Mesenchymal stem cell (in vitro differentiated cells and primary cell): ENCODE measurements around the gene EPS8L1.

Experiments
- DNase-seq: peaks from one replicate; pipeline ENCODE4 v3.0.0-alpha.2; 2013
- H2AFZ ChIP-seq: one replicate; pipeline ENCODE4 v1.6.1; 2013; ENCODE audit warnings: low read depth, mild to moderate bottlenecking, control low read depth, inconsistent platforms, low read length, moderate library complexity
- H2AK5ac ChIP-seq: 2 replicates; pipeline ENCODE4 v1.6.1; 2013; ENCODE audit warnings: low read length, moderate library complexity, mild to moderate bottlenecking, inconsistent platforms; ENCODE audit not compliant: severe bottlenecking
- H2BK120ac ChIP-seq: one replicate; pipeline ENCODE4 v1.6.1; 2013; ENCODE audit warnings: low read depth, mild to moderate bottlenecking, inconsistent platforms, low read length, moderate library complexity
- H2BK12ac ChIP-seq, 2 experiments: one replicate each; pipeline ENCODE4 v1.6.1; 2013; ENCODE audit warnings: inconsistent platforms in 2 of 2, low read length in 2 of 2, mild to moderate bottlenecking in 2 of 2, moderate library complexity in 2 of 2, control low read depth in 1 of 2
- H2BK15ac ChIP-seq: one replicate; pipeline ENCODE4 v1.6.1; 2013; ENCODE audit warnings: mild to moderate bottlenecking, low read depth, inconsistent platforms; ENCODE audit not compliant: poor library complexity, severe bottlenecking
- H2BK5ac ChIP-seq: 2 replicates; pipeline ENCODE4 v1.6.1; 2013; ENCODE audit warnings: low read depth, mild to moderate bottlenecking, low read length, control low read depth, inconsistent platforms; ENCODE audit not compliant: poor library complexity, severe bottlenecking
- H3K14ac ChIP-seq, 2 experiments: one replicate each; pipeline ENCODE4 v1.6.1; 2013; ENCODE audit warnings: inconsistent platforms in 2 of 2, low read length in 2 of 2, control low read depth in 1 of 2, mild to moderate bottlenecking in 1 of 2, moderate library complexity in 1 of 2
- H3K18ac ChIP-seq, 2 experiments: one replicate each; pipeline ENCODE4 v1.6.1; 2013; ENCODE audit warnings: inconsistent platforms in 2 of 2, low read length in 2 of 2, control low read depth in 1 of 2, low read depth in 1 of 2, mild to moderate bottlenecking in 1 of 2
- H3K23ac ChIP-seq, 2 experiments: one replicate each; pipeline ENCODE4 v1.6.1; 2013; ENCODE audit warnings: inconsistent platforms in 2 of 2, low read length in 2 of 2, mild to moderate bottlenecking in 2 of 2, moderate library complexity in 2 of 2, control low read depth in 1 of 2
- H3K27ac ChIP-seq: 2 replicates; pipeline ENCODE4 v1.5.1; 2013; ENCODE audit warnings: mild to moderate bottlenecking, moderate library complexity, low read length, control low read depth, inconsistent platforms; ENCODE audit not compliant: poor library complexity, severe bottlenecking
- H3K27me3 ChIP-seq, 2 experiments: 2 replicates each; pipeline versions ENCODE4 v1.6.1 to v1.7.0; 2013; ENCODE audit warnings: low read length in 2 of 2, mild to moderate bottlenecking in 2 of 2, moderate library complexity in 2 of 2, control low read depth in 1 of 2, inconsistent platforms in 1 of 2; ENCODE audit not compliant: control insufficient read depth in 1 of 2, insufficient read depth in 1 of 2
- H3K36me3 ChIP-seq, 2 experiments: 2 replicates each; pipeline versions ENCODE4 v1.6.1 to v1.7.0; 2013; ENCODE audit warnings: low read length in 2 of 2, control low read depth in 1 of 2, inconsistent platforms in 1 of 2, low read depth in 1 of 2, mild to moderate bottlenecking in 1 of 2; ENCODE audit not compliant: insufficient read depth in 2 of 2, control insufficient read depth in 1 of 2
- H3K4ac ChIP-seq, 2 experiments: one replicate each; pipeline ENCODE4 v1.6.1; 2013; ENCODE audit warnings: inconsistent platforms in 2 of 2, low read length in 2 of 2, mild to moderate bottlenecking in 2 of 2, moderate library complexity in 2 of 2, control low read depth in 1 of 2, low read depth in 1 of 2
- H3K4me1 ChIP-seq: 2 replicates; pipeline ENCODE4 v1.6.1; 2013; ENCODE audit warnings: low read depth, low read length, control low read depth; ENCODE audit not compliant: control insufficient read depth, insufficient read depth
- H3K4me2 ChIP-seq: 2 replicates; pipeline ENCODE4 v1.6.1; 2013; ENCODE audit warnings: low read length, mild to moderate bottlenecking, inconsistent platforms; ENCODE audit not compliant: poor library complexity, severe bottlenecking
- H3K4me3 ChIP-seq, 2 experiments: 2 replicates each; pipeline versions ENCODE4 v1.5.1 to v1.7.0; 2013; ENCODE audit warnings: low read length in 2 of 2, mild to moderate bottlenecking in 2 of 2, control low read depth in 1 of 2, low read depth in 1 of 2; ENCODE audit not compliant: insufficient read depth in 1 of 2
- H3K79me1 ChIP-seq: replicated peaks from 2 replicates; pipeline ENCODE4 v1.6.1; 2013; ENCODE audit warnings: mild to moderate bottlenecking, control low read depth, low read length, inconsistent platforms; ENCODE audit not compliant: poor library complexity, severe bottlenecking
- H3K9ac ChIP-seq: 2 replicates; pipeline ENCODE4 v1.7.0; 2013; ENCODE audit warnings: mild to moderate bottlenecking, low read length, moderate library complexity
- H3K9me3 ChIP-seq: 2 replicates; pipeline ENCODE4 v1.7.0; 2013; ENCODE audit warnings: mild to moderate bottlenecking, low read length; ENCODE audit not compliant: control insufficient read depth
- H4K8ac ChIP-seq: one replicate; pipeline ENCODE4 v1.6.1; 2013; ENCODE audit warnings: inconsistent platforms, mild to moderate bottlenecking, low read length, moderate library complexity
- H4K91ac ChIP-seq: one replicate; pipeline ENCODE4 v1.6.1; 2013; ENCODE audit warnings: mild to moderate bottlenecking, low read length, inconsistent platforms
- WGBS: methylation state at CpG from one replicate; pipeline ENCODE4 v1.1.7; 2013; ENCODE audit warnings: mixed read lengths; 5-methylcytosine and 5-hydroxymethylcytosine counted together

The EPS8L1 gene

DNA sequence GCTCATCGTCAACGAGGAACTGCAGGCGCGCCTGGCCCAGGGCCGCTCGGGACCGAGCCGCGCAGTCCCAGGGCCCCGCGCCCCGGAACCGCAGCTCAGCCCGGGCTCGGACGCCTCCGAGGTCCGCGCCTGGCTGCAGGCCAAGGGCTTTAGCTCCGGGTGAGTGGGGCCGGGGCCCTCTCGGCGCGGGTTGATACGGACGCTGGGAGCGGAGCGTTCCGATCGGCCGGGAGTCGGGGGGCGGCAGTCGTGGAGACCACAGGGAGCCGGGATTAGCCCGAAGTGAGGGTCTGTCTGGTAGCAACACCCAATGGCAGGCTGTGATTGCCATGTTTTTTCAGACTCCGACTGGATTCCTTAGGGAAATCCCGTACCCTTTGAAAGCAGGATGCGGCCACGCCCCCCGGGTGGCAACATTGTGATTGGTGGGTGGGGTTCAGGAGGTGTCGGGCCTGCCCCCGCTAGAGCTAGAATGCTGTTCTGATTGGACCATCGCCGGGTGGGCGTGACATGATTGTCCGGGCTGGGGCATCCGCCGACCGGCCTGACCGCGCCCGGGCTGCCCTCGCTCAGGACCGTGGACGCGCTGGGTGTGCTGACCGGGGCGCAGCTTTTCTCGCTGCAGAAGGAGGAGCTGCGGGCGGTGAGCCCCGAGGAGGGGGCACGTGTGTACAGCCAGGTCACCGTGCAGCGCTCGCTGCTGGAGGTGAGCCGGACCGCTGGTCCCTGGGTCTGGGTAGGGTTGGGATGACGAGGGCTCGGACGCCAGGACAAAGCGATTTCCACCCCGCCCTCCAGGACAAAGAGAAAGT is 11.3 kb downstream of the EPS8L1 start:
- H3K36me3 ChIP-seq = peaks cover 20 to 29% of the 10 kb centered on the region in 2 experiments
- H3K9me3 ChIP-seq = no peaks in the 10 kb centered on the region
- no peak overlapping the region for H3K27ac ChIP-seq
- H3K4me1 ChIP-seq = peaks cover 34% of the 10 kb centered on the region
- peak overlapping the region in 1 of 2 experiments; percentile 9 for H3K23ac ChIP-seq
- H3K4ac ChIP-seq = no peak overlapping the region
- no peak overlapping the region for H2BK15ac ChIP-seq
- 2% methylated on average over 73 of the region's 74 CpGs for WGBS
- peak overlapping the region; percentile 99 for H3K4me2 ChIP-seq
- H3K14ac ChIP-seq = peak overlapping the region in 1 of 2 experiments; percentile 14
- H2BK12ac ChIP-seq = peak overlapping the region in 1 of 2 experiments; percentile 25
- H2AFZ ChIP-seq = no peak overlapping the region
- no peak overlapping the region for H4K91ac ChIP-seq
- no peak overlapping the region for H2BK120ac ChIP-seq
- H3K18ac ChIP-seq = peak overlapping the region in 1 of 2 experiments; percentile 41
- H4K8ac ChIP-seq = no peak overlapping the region
- no peak overlapping the region for H2AK5ac ChIP-seq
- peak; percentile 97 for DNase-seq
- H3K4me3 ChIP-seq = peak overlapping the region; percentile 61 to 77
- H3K27me3 ChIP-seq = peaks cover 45 to 49% of the 10 kb centered on the region in 2 experiments
- peaks cover 2% of the 10 kb centered on the region for H3K79me1 ChIP-seq
- no peak overlapping the region for H2BK5ac ChIP-seq
- H3K9ac ChIP-seq = peak overlapping the region; percentile 64

DNA sequence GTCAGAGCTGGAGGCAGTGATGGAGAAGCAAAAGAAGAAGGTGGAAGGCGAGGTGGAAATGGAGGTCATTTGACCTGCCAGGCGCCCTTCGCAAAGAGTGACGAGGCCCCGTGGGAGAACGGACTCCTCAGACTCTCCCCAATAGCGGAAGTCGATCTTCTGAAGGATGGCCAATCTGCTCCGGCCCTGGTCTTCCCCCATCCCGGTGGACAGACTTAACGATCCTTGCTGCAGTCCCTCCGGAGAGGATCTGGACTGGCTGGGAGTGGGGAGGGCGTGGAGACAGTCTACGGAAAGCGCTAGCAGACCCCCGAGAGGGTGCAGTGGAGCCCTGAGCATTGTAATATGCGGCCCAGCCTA is 11.9 kb downstream of the EPS8L1 start:
- H3K18ac ChIP-seq = no peak overlapping the region
- no peak overlapping the region for H2BK120ac ChIP-seq
- H3K27ac ChIP-seq = no peak overlapping the region
- H3K27me3 ChIP-seq = peaks cover 39 to 43% of the 10 kb centered on the region in 2 experiments
- no peak overlapping the region for H3K4ac ChIP-seq
- no peak overlapping the region for H4K8ac ChIP-seq
- no peak overlapping the region for H2AFZ ChIP-seq
- H3K79me1 ChIP-seq = peaks cover 2% of the 10 kb centered on the region
- H3K4me1 ChIP-seq = peaks cover 32% of the 10 kb centered on the region
- H3K4me2 ChIP-seq = peak overlapping the region; percentile 99
- DNase-seq = no peak
- no peak overlapping the region for H2AK5ac ChIP-seq
- WGBS = 31% methylated on average over 17 of the region's 17 CpGs
- no peak overlapping the region for H2BK5ac ChIP-seq
- peak overlapping the region; percentile 64 for H3K9ac ChIP-seq
- H3K4me3 ChIP-seq = peak overlapping the region; percentile 61 to 77
- peak overlapping the region in 1 of 2 experiments; percentile 25 for H2BK12ac ChIP-seq
- H3K36me3 ChIP-seq = peaks cover 20 to 35% of the 10 kb centered on the region in 2 experiments
- H3K9me3 ChIP-seq = no peaks in the 10 kb centered on the region
- peak overlapping the region in 1 of 2 experiments; percentile 23 for H3K23ac ChIP-seq
- no peak overlapping the region for H4K91ac ChIP-seq
- peak overlapping the region in 1 of 2 experiments; percentile 13 for H3K14ac ChIP-seq
- no peak overlapping the region for H2BK15ac ChIP-seq

GRCh38 chr19:55088021-55088451 is 12.4 kb downstream of the EPS8L1 start:
- Histone ChIP-seq H2AFZ (no peak overlapping the region), H3K4me2 (no peak overlapping the region), H4K8ac (no peak overlapping the region), H2BK5ac (no peak overlapping the region), H2BK120ac (no peak overlapping the region), H3K27me3 (peaks cover 34 to 38% of the 10 kb centered on the region in 2 experiments), H2AK5ac (no peak overlapping the region), H3K79me1 (peaks cover 5% of the 10 kb centered on the region), H4K91ac (no peak overlapping the region), H3K4me1 (peaks cover 32% of the 10 kb centered on the region), H3K4me3 (peak overlapping the region in 1 of 2 experiments; percentile 77), H3K4ac (peak overlapping the region in 1 of 2 experiments; percentile 35), H3K23ac (no peak overlapping the region), H3K18ac (no peak overlapping the region), H3K9ac (peak overlapping the region; percentile 64), H2BK15ac (no peak overlapping the region), H3K14ac (peak overlapping the region in 1 of 2 experiments; percentile 41), H3K9me3 (no peaks in the 10 kb centered on the region), H3K27ac (no peak overlapping the region), H3K36me3 (peaks cover 20 to 40% of the 10 kb centered on the region in 2 experiments), H2BK12ac (peak overlapping the region in 1 of 2 experiments; percentile 10)
- WGBS = 78% methylated on average over 12 of the region's 12 CpGs
- DNase-seq = no peak

DNA sequence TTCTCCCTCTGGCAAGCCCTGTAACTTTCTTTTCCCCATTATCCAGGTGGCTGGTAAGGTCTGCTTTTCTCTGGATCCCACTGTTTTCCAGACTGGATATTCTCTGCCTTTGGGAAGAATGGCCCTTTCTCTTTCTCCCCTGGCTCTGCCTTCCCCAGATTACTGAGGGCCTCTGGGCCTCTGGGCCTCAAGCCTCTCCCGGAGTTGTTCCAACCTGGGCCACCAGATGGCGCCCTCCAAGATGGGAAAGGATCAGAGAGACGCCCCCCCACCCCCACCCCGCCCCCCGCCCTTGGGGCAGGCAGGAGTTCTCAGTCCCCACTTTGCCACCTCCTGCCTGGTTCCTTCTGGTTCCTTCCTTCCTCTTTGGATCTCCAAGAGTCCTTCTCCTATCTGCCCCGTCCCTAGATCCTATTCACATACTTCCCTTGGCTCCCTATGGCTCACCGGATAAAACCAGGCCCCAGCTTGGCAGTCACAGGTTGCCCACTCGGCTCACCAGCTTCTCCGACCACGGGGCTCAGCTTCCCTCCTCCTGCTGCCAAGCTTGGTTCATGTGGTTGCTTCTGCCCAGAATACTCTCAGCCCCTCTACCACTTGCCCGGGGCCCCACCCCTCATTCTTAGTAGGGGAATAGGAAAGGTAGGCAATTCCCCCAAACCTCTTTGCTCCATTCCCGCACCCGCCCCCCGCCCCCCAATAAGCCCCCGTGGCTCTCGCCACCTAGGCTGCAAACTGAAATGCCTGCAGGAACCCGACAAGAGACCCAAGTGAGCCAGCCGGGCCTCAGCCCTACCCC is 13.1 kb downstream of the EPS8L1 start:
- no peak overlapping the region for H3K23ac ChIP-seq
- H2BK120ac ChIP-seq = no peak overlapping the region
- no peak overlapping the region for H3K27ac ChIP-seq
- H3K4me3 ChIP-seq = no peak overlapping the region
- H2AK5ac ChIP-seq = no peak overlapping the region
- peaks cover 32% of the 10 kb centered on the region for H3K4me1 ChIP-seq
- peak overlapping the region; percentile 50 for H3K9ac ChIP-seq
- no peak overlapping the region for H3K4ac ChIP-seq
- peaks cover 5% of the 10 kb centered on the region for H3K79me1 ChIP-seq
- H2BK5ac ChIP-seq = no peak overlapping the region
- no peak overlapping the region for H2BK15ac ChIP-seq
- no peaks in the 10 kb centered on the region for H3K9me3 ChIP-seq
- H4K91ac ChIP-seq = no peak overlapping the region
- no peak overlapping the region for H2BK12ac ChIP-seq
- peaks cover 27 to 32% of the 10 kb centered on the region in 2 experiments for H3K27me3 ChIP-seq
- no peak overlapping the region for H3K14ac ChIP-seq
- H4K8ac ChIP-seq = no peak overlapping the region
- H2AFZ ChIP-seq = no peak overlapping the region
- peaks cover 20 to 41% of the 10 kb centered on the region in 2 experiments for H3K36me3 ChIP-seq
- 59% methylated on average over 9 of the region's 18 CpGs for WGBS
- no peak overlapping the region for H3K4me2 ChIP-seq
- DNase-seq = peak; percentile 76
- no peak overlapping the region for H3K18ac ChIP-seq
